Ishikawa (cell line): ENCODE data around the gene ZNF622.

Experiments
- CEBPB ChIP-seq: IDR thresholded peaks from 2 replicates; pipeline ENCODE4 v1.6.1; 2012
- CREB1 ChIP-seq: IDR thresholded peaks from 2 replicates; pipeline ENCODE4 v1.6.1; 2012; ENCODE audit warnings: low read depth
- EGR1 ChIP-seq: IDR thresholded peaks from 2 replicates; pipeline ENCODE4 v1.6.1; 2012
- EP300 ChIP-seq: IDR thresholded peaks from 2 replicates; pipeline ENCODE4 v1.6.1; 2012; ENCODE audit warnings: borderline replicate concordance
- RAD21 ChIP-seq: IDR thresholded peaks from 2 replicates; pipeline ENCODE4 v1.6.1; 2012; ENCODE audit warnings: low read depth
- TAF1 ChIP-seq: IDR thresholded peaks from 2 replicates; pipeline ENCODE4 v1.6.1; 2012; ENCODE audit warnings: low read depth, mild to moderate bottlenecking
- YY1 ChIP-seq: IDR thresholded peaks from 2 replicates; pipeline ENCODE4 v1.6.1; 2012; ENCODE audit warnings: low read depth
- ZBTB7A ChIP-seq: IDR thresholded peaks from 2 replicates; pipeline ENCODE4 v1.6.1; 2012; ENCODE audit warnings: low read depth
- TF ChIP-seq, protein P1 (sequence below): IDR thresholded peaks from 2 replicates; pipeline ENCODE4 v1.6.1; 2012; ENCODE audit warnings: low read depth, mild to moderate bottlenecking

DNA sequence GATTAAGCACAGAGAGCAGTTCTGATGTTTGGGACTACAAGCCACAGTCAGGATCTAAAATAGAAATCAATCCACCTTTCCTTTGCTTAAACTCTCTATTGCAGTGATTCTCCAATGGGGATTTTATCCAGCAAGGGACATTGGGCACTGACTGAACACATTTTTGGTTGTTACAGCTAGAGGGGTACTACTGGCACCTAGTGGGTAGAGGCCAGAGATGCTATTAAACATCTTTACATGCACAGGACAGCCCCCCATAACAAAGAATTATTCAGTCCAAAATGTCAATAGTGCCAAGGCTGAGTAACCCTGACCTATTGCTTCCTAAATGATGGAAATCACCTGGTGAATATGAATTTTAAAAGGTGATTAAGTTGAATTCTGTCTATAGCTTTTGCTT, 12.0 kb downstream of the ZNF622 start:
- TF ChIP-seq ZBTB7A (no peak), YY1 (no peak), CREB1 (no peak), CEBPB (no peak), EP300 (no peak), RAD21 (no peak), EGR1 (no peak), TAF1 (no peak)
- TF ChIP-seq, protein P1, sequence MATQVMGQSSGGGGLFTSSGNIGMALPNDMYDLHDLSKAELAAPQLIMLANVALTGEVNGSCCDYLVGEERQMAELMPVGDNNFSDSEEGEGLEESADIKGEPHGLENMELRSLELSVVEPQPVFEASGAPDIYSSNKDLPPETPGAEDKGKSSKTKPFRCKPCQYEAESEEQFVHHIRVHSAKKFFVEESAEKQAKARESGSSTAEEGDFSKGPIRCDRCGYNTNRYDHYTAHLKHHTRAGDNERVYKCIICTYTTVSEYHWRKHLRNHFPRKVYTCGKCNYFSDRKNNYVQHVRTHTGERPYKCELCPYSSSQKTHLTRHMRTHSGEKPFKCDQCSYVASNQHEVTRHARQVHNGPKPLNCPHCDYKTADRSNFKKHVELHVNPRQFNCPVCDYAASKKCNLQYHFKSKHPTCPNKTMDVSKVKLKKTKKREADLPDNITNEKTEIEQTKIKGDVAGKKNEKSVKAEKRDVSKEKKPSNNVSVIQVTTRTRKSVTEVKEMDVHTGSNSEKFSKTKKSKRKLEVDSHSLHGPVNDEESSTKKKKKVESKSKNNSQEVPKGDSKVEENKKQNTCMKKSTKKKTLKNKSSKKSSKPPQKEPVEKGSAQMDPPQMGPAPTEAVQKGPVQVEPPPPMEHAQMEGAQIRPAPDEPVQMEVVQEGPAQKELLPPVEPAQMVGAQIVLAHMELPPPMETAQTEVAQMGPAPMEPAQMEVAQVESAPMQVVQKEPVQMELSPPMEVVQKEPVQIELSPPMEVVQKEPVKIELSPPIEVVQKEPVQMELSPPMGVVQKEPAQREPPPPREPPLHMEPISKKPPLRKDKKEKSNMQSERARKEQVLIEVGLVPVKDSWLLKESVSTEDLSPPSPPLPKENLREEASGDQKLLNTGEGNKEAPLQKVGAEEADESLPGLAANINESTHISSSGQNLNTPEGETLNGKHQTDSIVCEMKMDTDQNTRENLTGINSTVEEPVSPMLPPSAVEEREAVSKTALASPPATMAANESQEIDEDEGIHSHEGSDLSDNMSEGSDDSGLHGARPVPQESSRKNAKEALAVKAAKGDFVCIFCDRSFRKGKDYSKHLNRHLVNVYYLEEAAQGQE = no peak
